ENCODE data around the gene ERF.
A peak's percentile ranks its signal among the peaks of the same experiment; 100 is the strongest.

The ERF gene

DNA sequence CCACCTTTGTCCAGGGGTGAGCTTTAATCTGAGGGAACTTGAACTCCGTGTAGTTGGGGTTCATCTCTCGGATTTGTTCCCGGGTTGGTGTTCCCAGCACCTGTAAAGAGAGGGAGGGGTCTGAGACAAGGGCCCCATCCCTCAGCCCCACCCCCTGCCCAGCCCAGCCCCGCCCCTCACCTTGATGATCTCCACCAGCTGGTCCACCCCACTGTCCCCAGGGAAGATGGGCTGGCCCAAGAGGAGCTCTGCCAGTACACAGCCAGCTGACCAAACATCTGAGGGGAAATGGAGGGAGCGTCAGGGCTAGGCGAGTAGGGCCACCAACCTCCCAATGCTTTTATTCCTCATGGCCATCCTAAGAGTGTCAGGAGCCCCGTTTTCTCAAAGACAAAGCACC is 21.8 kb downstream of the ERF start:
- Histone ChIP-seq H3K4me3 (ENCODE audit: insufficient read depth in 1 of 2, low read depth in 1 of 2, low read length in 2 of 2) (no peak overlapping the region), H2BK5ac (ENCODE audit: low read depth, low read length, poor library complexity, severe bottlenecking) (no peak overlapping the region), H2BK120ac (ENCODE audit: low read depth, low read length) (no peak overlapping the region), H4K91ac (ENCODE audit: low read length) (no peak overlapping the region), H3K36me3 (ENCODE audit: control insufficient read depth in 1 of 2, insufficient read depth in 2 of 2, low read depth in 1 of 2, low read length in 2 of 2) (peaks cover 86 to 87% of the 10 kb centered on the region in 2 experiments), H2AFZ (ENCODE audit: low read depth, low read length) (no peak overlapping the region), H3K23ac (ENCODE audit: low read length in 2 of 2) (peak overlapping the region in 1 of 2 experiments; percentile 34), H3K14ac (ENCODE audit: low read length in 2 of 2) (no peak overlapping the region), H3K18ac (ENCODE audit: low read depth in 1 of 2, low read length in 2 of 2) (no peak overlapping the region), H2BK15ac (ENCODE audit: low read depth, poor library complexity, severe bottlenecking) (no peak overlapping the region), H3K4ac (ENCODE audit: low read depth in 1 of 2, low read length in 2 of 2) (no peak overlapping the region), H3K79me1 (replicated peaks; ENCODE audit: low read length, poor library complexity, severe bottlenecking) (peaks cover 48% of the 10 kb centered on the region), H2BK12ac (ENCODE audit: low read length in 2 of 2) (no peak overlapping the region), H3K27ac (ENCODE audit: low read length, poor library complexity, severe bottlenecking) (no peak overlapping the region), H3K9me3 (ENCODE audit: control insufficient read depth, low read length) (no peaks in the 10 kb centered on the region), H2AK5ac (ENCODE audit: low read length, severe bottlenecking) (no peak overlapping the region), H3K9ac (ENCODE audit: low read length) (no peak overlapping the region), H3K4me2 (ENCODE audit: low read length, poor library complexity, severe bottlenecking) (no peak overlapping the region), H3K27me3 (ENCODE audit: control insufficient read depth in 1 of 2, insufficient read depth in 1 of 2, low read length in 2 of 2) (no peaks in the 10 kb centered on the region), H3K4me1 (ENCODE audit: control insufficient read depth, insufficient read depth, low read depth, low read length) (peaks cover 7% of the 10 kb centered on the region), H4K8ac (ENCODE audit: low read length) (no peak overlapping the region)
- WGBS, result 91% methylated on average over 7 of the region's 7 CpGs
- DNase-seq, result no peak

GRCh38 chr19:42232435-42232834 is 22.5 kb downstream of the ERF start:
- peaks cover 92 to 94% of the 10 kb centered on the region in 2 experiments for H3K36me3 ChIP-seq (ENCODE audit: control insufficient read depth in 1 of 2, insufficient read depth in 2 of 2, low read depth in 1 of 2, low read length in 2 of 2)
- no peak overlapping the region for H3K23ac ChIP-seq (ENCODE audit: low read length in 2 of 2)
- H2BK120ac ChIP-seq (ENCODE audit: low read depth, low read length), result no peak overlapping the region
- no peak overlapping the region for H2AFZ ChIP-seq (ENCODE audit: low read depth, low read length)
- peaks cover 50% of the 10 kb centered on the region for H3K79me1 ChIP-seq (replicated peaks; ENCODE audit: low read length, poor library complexity, severe bottlenecking)
- no peak overlapping the region for H3K4me2 ChIP-seq (ENCODE audit: low read length, poor library complexity, severe bottlenecking)
- H3K14ac ChIP-seq (ENCODE audit: low read length in 2 of 2), result no peak overlapping the region
- no peak overlapping the region for H4K8ac ChIP-seq (ENCODE audit: low read length)
- no peak for DNase-seq
- no peak overlapping the region for H2BK5ac ChIP-seq (ENCODE audit: low read depth, low read length, poor library complexity, severe bottlenecking)
- 100% methylated on average over 9 of the region's 10 CpGs for WGBS
- H3K4ac ChIP-seq (ENCODE audit: low read depth in 1 of 2, low read length in 2 of 2), result no peak overlapping the region
- H3K27ac ChIP-seq (ENCODE audit: low read length, poor library complexity, severe bottlenecking), result no peak overlapping the region
- H3K4me3 ChIP-seq (ENCODE audit: insufficient read depth in 1 of 2, low read depth in 1 of 2, low read length in 2 of 2), result no peak overlapping the region
- H2BK12ac ChIP-seq (ENCODE audit: low read length in 2 of 2), result no peak overlapping the region
- no peaks in the 10 kb centered on the region for H3K9me3 ChIP-seq (ENCODE audit: control insufficient read depth, low read length)
- no peak overlapping the region for H2BK15ac ChIP-seq (ENCODE audit: low read depth, poor library complexity, severe bottlenecking)
- peaks cover 7% of the 10 kb centered on the region for H3K4me1 ChIP-seq (ENCODE audit: control insufficient read depth, insufficient read depth, low read depth, low read length)
- no peak overlapping the region for H2AK5ac ChIP-seq (ENCODE audit: low read length, severe bottlenecking)
- H3K18ac ChIP-seq (ENCODE audit: low read depth in 1 of 2, low read length in 2 of 2), result no peak overlapping the region
- H4K91ac ChIP-seq (ENCODE audit: low read length), result no peak overlapping the region
- H3K27me3 ChIP-seq (ENCODE audit: control insufficient read depth in 1 of 2, insufficient read depth in 1 of 2, low read length in 2 of 2), result no peaks in the 10 kb centered on the region
- H3K9ac ChIP-seq (ENCODE audit: low read length), result no peak overlapping the region

DNA sequence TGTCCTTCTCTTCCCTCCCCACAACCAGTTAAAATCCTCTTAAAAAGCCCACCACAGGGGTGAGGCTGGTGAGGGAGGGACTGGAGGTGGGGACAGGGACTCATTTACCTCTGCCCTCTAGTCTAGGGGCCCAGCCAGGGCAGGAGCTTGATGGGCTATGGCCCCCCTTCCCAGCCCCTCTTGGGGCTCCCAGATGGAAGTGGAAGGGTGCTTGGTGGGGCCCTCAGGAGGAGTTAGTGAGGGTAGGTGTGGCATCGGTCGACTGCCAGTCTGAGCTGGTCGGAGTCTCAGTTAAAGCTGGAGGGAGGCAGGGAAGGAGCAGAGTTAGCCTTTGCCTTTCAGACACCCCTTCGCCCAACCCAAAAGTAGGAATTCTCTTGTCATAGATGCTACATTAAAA is 24.4 kb downstream of the ERF start:
- Histone ChIP-seq H3K79me1 (replicated peaks; ENCODE audit: low read length, poor library complexity, severe bottlenecking) (peaks cover 49% of the 10 kb centered on the region), H2BK12ac (ENCODE audit: low read length in 2 of 2) (no peak overlapping the region), H3K18ac (ENCODE audit: low read depth in 1 of 2, low read length in 2 of 2) (no peak overlapping the region), H2BK15ac (ENCODE audit: low read depth, poor library complexity, severe bottlenecking) (no peak overlapping the region), H3K4me2 (ENCODE audit: low read length, poor library complexity, severe bottlenecking) (no peak overlapping the region), H3K36me3 (ENCODE audit: control insufficient read depth in 1 of 2, insufficient read depth in 2 of 2, low read depth in 1 of 2, low read length in 2 of 2) (peaks cover 94 to 95% of the 10 kb centered on the region in 2 experiments), H2AFZ (ENCODE audit: low read depth, low read length) (no peak overlapping the region), H3K27me3 (ENCODE audit: control insufficient read depth in 1 of 2, insufficient read depth in 1 of 2, low read length in 2 of 2) (no peaks in the 10 kb centered on the region), H2BK5ac (ENCODE audit: low read depth, low read length, poor library complexity, severe bottlenecking) (no peak overlapping the region), H3K14ac (ENCODE audit: low read length in 2 of 2) (no peak overlapping the region), H3K4ac (ENCODE audit: low read depth in 1 of 2, low read length in 2 of 2) (no peak overlapping the region), H3K27ac (ENCODE audit: low read length, poor library complexity, severe bottlenecking) (no peak overlapping the region), H2AK5ac (ENCODE audit: low read length, severe bottlenecking) (no peak overlapping the region), H3K4me3 (ENCODE audit: insufficient read depth in 1 of 2, low read depth in 1 of 2, low read length in 2 of 2) (no peak overlapping the region), H3K9ac (ENCODE audit: low read length) (no peak overlapping the region), H3K9me3 (ENCODE audit: control insufficient read depth, low read length) (no peaks in the 10 kb centered on the region), H3K4me1 (ENCODE audit: control insufficient read depth, insufficient read depth, low read depth, low read length) (peaks cover 12% of the 10 kb centered on the region), H2BK120ac (ENCODE audit: low read depth, low read length) (no peak overlapping the region), H4K8ac (ENCODE audit: low read length) (no peak overlapping the region), H4K91ac (ENCODE audit: low read length) (no peak overlapping the region), H3K23ac (ENCODE audit: low read length in 2 of 2) (no peak overlapping the region)
- DNase-seq, result no peak
- 93% methylated on average over 4 of the region's 4 CpGs for WGBS

DNA sequence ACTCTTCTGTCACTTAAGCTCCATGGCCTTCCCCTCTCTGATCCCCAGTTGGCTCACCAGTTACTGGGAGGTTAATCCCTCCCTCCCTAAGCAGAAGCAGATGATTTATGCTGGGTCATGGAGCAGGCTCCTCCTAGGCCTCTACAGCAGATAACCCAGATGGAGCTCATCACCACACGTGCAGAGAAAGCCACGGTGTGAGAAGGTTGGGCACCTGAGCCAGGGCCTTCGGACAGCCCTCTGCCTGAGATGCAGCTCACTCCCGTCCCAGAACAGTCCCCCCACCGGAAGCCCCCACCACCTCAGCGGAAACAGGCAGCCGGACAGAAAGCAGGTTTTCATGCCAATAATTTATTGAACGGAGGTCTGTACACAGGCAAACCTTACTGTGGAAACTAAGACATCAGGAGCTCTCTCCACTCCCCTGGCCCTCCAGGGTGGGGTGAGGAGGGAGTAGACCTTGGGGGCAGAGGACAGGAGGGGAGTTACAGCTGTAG is 25.0 kb downstream of the ERF start:
- H3K14ac ChIP-seq (ENCODE audit: low read length in 2 of 2), result no peak overlapping the region
- no peak overlapping the region for H3K4me2 ChIP-seq (ENCODE audit: low read length, poor library complexity, severe bottlenecking)
- no peak overlapping the region for H2AK5ac ChIP-seq (ENCODE audit: low read length, severe bottlenecking)
- H3K27me3 ChIP-seq (ENCODE audit: control insufficient read depth in 1 of 2, insufficient read depth in 1 of 2, low read length in 2 of 2), result no peaks in the 10 kb centered on the region
- no peak overlapping the region for H3K4ac ChIP-seq (ENCODE audit: low read depth in 1 of 2, low read length in 2 of 2)
- H2AFZ ChIP-seq (ENCODE audit: low read depth, low read length), result no peak overlapping the region
- no peak overlapping the region for H3K23ac ChIP-seq (ENCODE audit: low read length in 2 of 2)
- H3K36me3 ChIP-seq (ENCODE audit: control insufficient read depth in 1 of 2, insufficient read depth in 2 of 2, low read depth in 1 of 2, low read length in 2 of 2), result peaks cover 93 to 95% of the 10 kb centered on the region in 2 experiments
- no peak overlapping the region for H4K91ac ChIP-seq (ENCODE audit: low read length)
- no peak overlapping the region for H2BK15ac ChIP-seq (ENCODE audit: low read depth, poor library complexity, severe bottlenecking)
- no peak overlapping the region for H2BK120ac ChIP-seq (ENCODE audit: low read depth, low read length)
- H3K27ac ChIP-seq (ENCODE audit: low read length, poor library complexity, severe bottlenecking), result no peak overlapping the region
- no peak overlapping the region for H3K4me3 ChIP-seq (ENCODE audit: insufficient read depth in 1 of 2, low read depth in 1 of 2, low read length in 2 of 2)
- H2BK5ac ChIP-seq (ENCODE audit: low read depth, low read length, poor library complexity, severe bottlenecking), result no peak overlapping the region
- peak; percentile 8 for DNase-seq
- H3K18ac ChIP-seq (ENCODE audit: low read depth in 1 of 2, low read length in 2 of 2), result no peak overlapping the region
- no peak overlapping the region for H4K8ac ChIP-seq (ENCODE audit: low read length)
- peak overlapping the region; percentile 19 for H3K9ac ChIP-seq (ENCODE audit: low read length)
- no peaks in the 10 kb centered on the region for H3K9me3 ChIP-seq (ENCODE audit: control insufficient read depth, low read length)
- WGBS, result 83% methylated on average over 8 of the region's 8 CpGs
- H2BK12ac ChIP-seq (ENCODE audit: low read length in 2 of 2), result no peak overlapping the region
- H3K79me1 ChIP-seq (replicated peaks; ENCODE audit: low read length, poor library complexity, severe bottlenecking), result peaks cover 49% of the 10 kb centered on the region
- peaks cover 12% of the 10 kb centered on the region for H3K4me1 ChIP-seq (ENCODE audit: control insufficient read depth, insufficient read depth, low read depth, low read length)

All from mesenchymal stem cell (in vitro differentiated cells and primary cell).